GM12872 (cell line): ENCODE measurements around the gene EIF1AD.

Source experiments
- TF ChIP-seq, protein P1 (sequence below): IDR thresholded peaks from 3 replicates; pipeline ENCODE4 v1.5.1; 2011; ENCODE audit warnings: low read depth, mild to moderate bottlenecking, low read length, moderate library complexity; ENCODE audit not compliant: insufficient read depth

Gene EIF1AD, protein sequence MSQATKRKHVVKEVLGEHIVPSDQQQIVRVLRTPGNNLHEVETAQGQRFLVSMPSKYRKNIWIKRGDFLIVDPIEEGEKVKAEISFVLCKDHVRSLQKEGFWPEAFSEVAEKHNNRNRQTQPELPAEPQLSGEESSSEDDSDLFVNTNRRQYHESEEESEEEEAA

GRCh38 chr11:66001942-66002647, at the start of gene EIF1AD, which contains the start of gene BANF1:
EIF1AD (minus strand) TSS chr11:66002157; CDS start chr11:66000389, 1,768 bp downstream.
BANF1 (plus strand) TSS chr11:66002503; CDS start chr11:66003251, 748 bp downstream.
- TF ChIP-seq, protein P1, sequence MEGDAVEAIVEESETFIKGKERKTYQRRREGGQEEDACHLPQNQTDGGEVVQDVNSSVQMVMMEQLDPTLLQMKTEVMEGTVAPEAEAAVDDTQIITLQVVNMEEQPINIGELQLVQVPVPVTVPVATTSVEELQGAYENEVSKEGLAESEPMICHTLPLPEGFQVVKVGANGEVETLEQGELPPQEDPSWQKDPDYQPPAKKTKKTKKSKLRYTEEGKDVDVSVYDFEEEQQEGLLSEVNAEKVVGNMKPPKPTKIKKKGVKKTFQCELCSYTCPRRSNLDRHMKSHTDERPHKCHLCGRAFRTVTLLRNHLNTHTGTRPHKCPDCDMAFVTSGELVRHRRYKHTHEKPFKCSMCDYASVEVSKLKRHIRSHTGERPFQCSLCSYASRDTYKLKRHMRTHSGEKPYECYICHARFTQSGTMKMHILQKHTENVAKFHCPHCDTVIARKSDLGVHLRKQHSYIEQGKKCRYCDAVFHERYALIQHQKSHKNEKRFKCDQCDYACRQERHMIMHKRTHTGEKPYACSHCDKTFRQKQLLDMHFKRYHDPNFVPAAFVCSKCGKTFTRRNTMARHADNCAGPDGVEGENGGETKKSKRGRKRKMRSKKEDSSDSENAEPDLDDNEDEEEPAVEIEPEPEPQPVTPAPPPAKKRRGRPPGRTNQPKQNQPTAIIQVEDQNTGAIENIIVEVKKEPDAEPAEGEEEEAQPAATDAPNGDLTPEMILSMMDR, result no peak

- TF ChIP-seq, protein P1, result no peak
Observed at GRCh38 chr11:66051371-66051765, 49.4 kb upstream of the EIF1AD start.

DNA sequence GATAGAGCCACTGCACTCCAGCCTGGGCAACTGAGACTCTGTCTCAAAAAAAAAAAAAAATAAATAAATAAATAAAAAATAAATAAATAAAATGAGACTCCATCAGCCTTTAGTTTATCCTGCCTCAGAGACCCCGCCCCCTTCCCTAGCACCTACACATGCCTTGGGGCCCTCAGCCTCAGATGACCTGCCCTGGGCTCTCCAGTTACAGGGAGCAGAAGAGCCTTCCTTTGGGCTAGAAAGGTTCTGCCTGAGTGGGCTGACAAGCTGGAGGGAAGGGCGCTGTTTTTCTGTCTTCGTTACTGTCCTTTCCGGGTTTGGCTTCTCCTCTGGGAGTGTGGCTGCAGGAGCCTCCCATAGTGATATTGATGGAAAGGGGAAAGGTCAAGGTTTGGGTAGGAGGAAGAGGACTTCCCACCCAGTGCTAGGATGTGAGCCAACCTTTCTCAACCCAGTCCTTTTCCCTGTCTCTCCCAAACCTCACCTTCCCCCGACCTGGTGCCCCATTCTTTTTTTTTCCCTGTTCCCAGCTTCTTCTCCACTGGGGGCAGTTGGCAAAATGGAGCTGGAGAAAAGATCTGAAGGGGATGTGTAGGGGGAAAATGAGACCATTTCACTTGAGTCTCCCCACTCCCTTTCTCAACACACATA, 48.7 kb upstream of the EIF1AD start:
- TF ChIP-seq, protein P1, result no peak

GRCh38 chr11:66048547-66049323, 46.8 kb upstream of the EIF1AD start, which contains the start of gene GAL3ST3:
GAL3ST3 (minus strand) TSS chr11:66049161; CDS start chr11:66045415, 3,746 bp downstream.
- TF ChIP-seq, protein P1, result no peak

DNA sequence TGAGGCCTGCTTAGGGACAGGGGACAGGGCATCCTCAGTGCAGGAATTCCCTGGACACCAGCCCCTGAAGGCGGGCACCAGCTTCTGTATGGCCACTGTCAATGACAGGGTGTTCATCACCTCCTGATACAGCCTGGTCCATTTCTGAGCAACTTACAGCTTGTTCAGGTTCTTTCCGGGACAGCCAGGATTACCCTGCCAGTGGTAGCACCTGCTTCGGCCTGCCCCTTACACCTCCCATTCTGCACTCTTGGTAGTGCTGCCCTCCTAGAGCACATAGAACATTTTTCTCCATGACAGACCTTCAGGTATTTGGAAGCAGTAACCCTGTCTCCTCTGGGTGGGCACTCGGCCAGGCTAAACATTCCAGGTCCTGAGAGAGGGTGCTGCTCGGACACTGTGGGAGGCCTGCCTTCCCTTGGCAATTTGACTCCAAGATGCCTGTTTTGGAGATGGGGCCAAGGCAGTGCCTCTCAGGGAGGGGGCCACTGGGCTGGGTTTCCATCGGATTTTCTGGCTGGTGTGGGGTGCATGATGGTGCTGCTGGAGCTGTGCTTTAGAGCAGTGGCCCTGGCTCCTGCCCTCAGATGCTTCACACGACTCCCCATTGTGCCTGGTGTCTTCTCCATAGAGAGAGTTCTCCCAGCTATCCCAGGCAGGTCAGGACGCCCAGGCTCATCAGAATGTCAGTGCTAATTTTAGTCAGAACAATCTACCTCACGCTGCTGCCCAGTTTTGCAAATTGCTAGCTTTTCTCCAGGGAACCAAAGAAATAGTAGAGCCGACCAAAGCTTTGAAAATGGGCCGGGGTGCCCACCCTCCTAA, 45.8 kb upstream of the EIF1AD start:
- TF ChIP-seq, protein P1, result no peak

GRCh38 chr11:66046901-66047300, 44.9 kb upstream of the EIF1AD start:
- TF ChIP-seq, protein P1, result no peak
